NCI-H774 (cell line): ENCODE results near the gene MSL2.
"Not testable (repeated sequence)": the region's sequence is repeated elsewhere in the genome, so short reads cannot be mapped to it uniquely, and the experiment has no call there.

Experiments used
- DNase-seq: peaks from one replicate; lab custom pipeline; 2025; lab: John Stamatoyannopoulos, UW

MSL2 gene

GRCh38 chr3:136196064-136196400 lies at the start of gene MSL2:
TSS of gene MSL2 (minus strand) at chr3:136196335. CDS start at chr3:136195113, 1,222 bp downstream.
- DNase-seq: no peak

GRCh38 chr3:136245691-136246090 lies 49.6 kb upstream of the MSL2 start:
- DNase-seq: no peak

- DNase-seq: no peak
Measured at GRCh38 chr3:136239094-136239493, 43.0 kb upstream of the MSL2 start.

GRCh38 chr3:136237961-136238649 lies 42.0 kb upstream of the MSL2 start:
- DNase-seq: no peak

- no peak for DNase-seq
Measured at GRCh38 chr3:136237103-136237502, 41.0 kb upstream of the MSL2 start.

GRCh38 chr3:136236109-136236508 lies 40.0 kb upstream of the MSL2 start:
- no peak for DNase-seq

GRCh38 chr3:136235545-136235944 lies 39.4 kb upstream of the MSL2 start:
- no peak for DNase-seq

GRCh38 chr3:136232413-136232812 lies 36.3 kb upstream of the MSL2 start:
- DNase-seq: no peak

- not testable (repeated sequence) for DNase-seq
Measured at GRCh38 chr3:136222746-136223145, 26.6 kb upstream of the MSL2 start.

GRCh38 chr3:136211547-136211946 lies 15.4 kb upstream of the MSL2 start:
- DNase-seq: no peak

GRCh38 chr3:136209921-136210320 lies 13.8 kb upstream of the MSL2 start:
- no peak for DNase-seq

GRCh38 chr3:136207489-136208115 lies 11.5 kb upstream of the MSL2 start:
- no peak for DNase-seq

GRCh38 chr3:136199219-136199618 lies 3.1 kb upstream of the MSL2 start:
- DNase-seq: not testable (repeated sequence)

- not testable (repeated sequence) for DNase-seq
Measured at GRCh38 chr3:136198462-136199078, 2.4 kb upstream of the MSL2 start.

GRCh38 chr3:136197159-136197793 lies 1.1 kb upstream of the MSL2 start:
- DNase-seq: no peak

GRCh38 chr3:136196401-136197158 lies 445 bp upstream of the MSL2 start:
- DNase-seq: peak; percentile 98

- peak; percentile 76 for DNase-seq
Measured at GRCh38 chr3:136195258-136196063, 674 bp downstream of the MSL2 start.

GRCh38 chr3:136194409-136195257 lies 1.5 kb downstream of the MSL2 start:
- DNase-seq: no peak

GRCh38 chr3:136193278-136194054 lies 2.7 kb downstream of the MSL2 start:
- no peak for DNase-seq

- no peak for DNase-seq
Measured at GRCh38 chr3:136192831-136193230, 3.3 kb downstream of the MSL2 start.
